NCI-H226 (cell line): ENCODE data around the gene CHCHD10.
A peak's percentile ranks its signal among the peaks of the same experiment; 100 is the strongest.

ENCODE experiments used
- DNase-seq: peaks from one replicate; pipeline ENCODE4 v3.0.0-alpha.2; 2015

Gene CHCHD10

GRCh38 chr22:23786752-23787599 lies 19.2 kb upstream of the CHCHD10 start, which contains the start of gene SMARCB1:
Gene SMARCB1 (plus strand): TSS chr22:23786966. CDS start chr22:23787170, 204 bp downstream.
- peak; percentile 60 for DNase-seq

GRCh38 chr22:23786261-23786710 lies 18.5 kb upstream of the CHCHD10 start:
- no peak for DNase-seq

GRCh38 chr22:23784215-23784732 lies 16.5 kb upstream of the CHCHD10 start:
- no peak for DNase-seq

GRCh38 chr22:23783265-23784150 lies 15.7 kb upstream of the CHCHD10 start:
- no peak for DNase-seq

- DNase-seq = no peak
Measured at GRCh38 chr22:23782703-23783102, 14.9 kb upstream of the CHCHD10 start.

- no peak for DNase-seq
Measured at GRCh38 chr22:23782252-23782651, 14.5 kb upstream of the CHCHD10 start.

GRCh38 chr22:23781511-23782183 lies 13.9 kb upstream of the CHCHD10 start:
- DNase-seq = peak; percentile 50

- DNase-seq = no peak
Measured at GRCh38 chr22:23781065-23781464, 13.3 kb upstream of the CHCHD10 start.

GRCh38 chr22:23780146-23780748 lies 12.5 kb upstream of the CHCHD10 start:
- no peak for DNase-seq

GRCh38 chr22:23779731-23780130 lies 12.0 kb upstream of the CHCHD10 start:
- no peak for DNase-seq

GRCh38 chr22:23779083-23779482 lies 11.3 kb upstream of the CHCHD10 start:
- DNase-seq = no peak

GRCh38 chr22:23778577-23778900 lies 10.8 kb upstream of the CHCHD10 start:
- no peak for DNase-seq

- no peak for DNase-seq
Measured at GRCh38 chr22:23777776-23778576, 10.2 kb upstream of the CHCHD10 start.

- no peak for DNase-seq
Measured at GRCh38 chr22:23775779-23776375, 8.1 kb upstream of the CHCHD10 start.

- DNase-seq = peak; percentile 21
Measured at GRCh38 chr22:23774922-23775436, 7.2 kb upstream of the CHCHD10 start.

- no peak for DNase-seq
Measured at GRCh38 chr22:23774114-23774921, 6.5 kb upstream of the CHCHD10 start.

GRCh38 chr22:23773483-23774113 lies 5.8 kb upstream of the CHCHD10 start:
- no peak for DNase-seq

- DNase-seq = no peak
Measured at GRCh38 chr22:23772649-23773473, 5.1 kb upstream of the CHCHD10 start, which contains the start of gene MMP11. Gene MMP11 (plus strand): TSS chr22:23772849. CDS start chr22:23772871, 22 bp downstream.

GRCh38 chr22:23772315-23772648 lies 4.5 kb upstream of the CHCHD10 start:
- no peak for DNase-seq
